Endothelial cell of umbilical vein (primary cell): ENCODE measurements around the gene ANXA2. TPM values are rescaled to one million over a fixed set of nuclear protein-coding genes. Genes with fewer than 3 reads are reported as not detected.

ENCODE experiments used
- BruUV-seq: library from RNA; stranded (reverse); fragments of 400-500 nt; replicated peaks from 2 replicates; lab custom pipeline; 2021; lab: Mats Ljungman, UMichigan
- CTCF ChIA-PET: fragments of 300-600, 350-600 bp; sonication (Branson Sonifier 250); formaldehyde crosslinking; loops from one replicate; lab custom pipeline; 2021; ENCODE audit warnings: antibody characterized with exemption, inconsistent platforms; lab: Charles Lee
- POLR2A ChIA-PET: fragments of 300-600, 350-600 bp; sonication (Branson Sonifier 250); formaldehyde crosslinking; loops from one replicate; lab custom pipeline; 2021; ENCODE audit warnings: antibody characterized with exemption, inconsistent platforms; lab: Charles Lee
- DNase-seq: peaks from one replicate; pipeline ENCODE4 v3.0.0-alpha.2; 2011; ENCODE audit warnings: low read depth, low spot score
- FAIRE-seq: peaks from 2 replicates; lab custom pipeline; 2011; peaks lifted over from hg19 to GRCh38; lab: Jason Lieb, UNC
- H2AFZ ChIP-seq: 2 replicates; pipeline ENCODE4 v1.6.0; 2012; ENCODE audit warnings: low read depth, low read length, control low read depth, inconsistent platforms
- H3K27ac ChIP-seq: 2 replicates; pipeline ENCODE4 v1.5.1; 2011; ENCODE audit warnings: low read depth, mild to moderate bottlenecking, control low read depth, low read length, moderate library complexity; ENCODE audit not compliant: insufficient read depth
- H3K27me3 ChIP-seq, 2 experiments: 2 replicates each; pipeline versions ENCODE4 v1.6.0 to v1.6.1; 2011; ENCODE audit warnings: low read length in 2 of 2, mixed read lengths in 1 of 2; ENCODE audit not compliant: control insufficient read depth in 2 of 2, insufficient read depth in 2 of 2
- H3K36me3 ChIP-seq, 2 experiments: 2 replicates in 1 of 2; 3 replicates in 1 of 2; pipeline ENCODE4 v1.5.1; 2011; ENCODE audit warnings: low read length in 2 of 2, mild to moderate bottlenecking in 1 of 2, moderate library complexity in 1 of 2; ENCODE audit not compliant: control insufficient read depth in 2 of 2, insufficient read depth in 2 of 2; ENCODE audit errors: extremely low read depth in 1 of 2
- H3K4me1 ChIP-seq: 3 replicates; pipeline ENCODE4 v1.5.1; 2011; ENCODE audit warnings: mild to moderate bottlenecking, low read length; ENCODE audit not compliant: control insufficient read depth, insufficient read depth; ENCODE audit errors: extremely low read depth
- H3K4me2 ChIP-seq: 2 replicates; pipeline ENCODE4 v1.6.1; 2011; ENCODE audit warnings: low read length, control low read depth, mixed read lengths; ENCODE audit not compliant: insufficient read depth
- H3K4me3 ChIP-seq, 3 experiments: fragments of 200-600 bp in 1 of 3; sonication (generic), shearing (Covaris generic) in 1 of 3; replicated peaks in 1 of 3; 2 replicates each; pipeline ENCODE4 v1.5.1; 2011 to 2016; ENCODE audit warnings: control low read depth in 3 of 3, low read length in 3 of 3, mild to moderate bottlenecking in 2 of 3, inconsistent platforms in 1 of 3, low read depth in 1 of 3, moderate library complexity in 1 of 3; ENCODE audit not compliant: insufficient read depth in 1 of 3
- H3K79me2 ChIP-seq: 2 replicates; pipeline ENCODE4 v1.6.0; 2012; ENCODE audit warnings: low read length, inconsistent platforms; ENCODE audit not compliant: control insufficient read depth, insufficient read depth
- H3K9ac ChIP-seq: replicated peaks from 2 replicates; pipeline ENCODE3; 2011; ENCODE audit warnings: low read length, control low read depth; ENCODE audit not compliant: insufficient read depth; ENCODE audit errors: extremely low read depth
- H3K9me1 ChIP-seq: replicated peaks from 3 replicates; pipeline ENCODE4 v1.6.0; 2011; ENCODE audit warnings: mild to moderate bottlenecking, low read length; ENCODE audit not compliant: control insufficient read depth, insufficient read depth; ENCODE audit errors: extremely low read depth
- H3K9me3 ChIP-seq: replicated peaks from 2 replicates; pipeline ENCODE4 v1.5.1; 2012; ENCODE audit warnings: low read length, inconsistent platforms; ENCODE audit not compliant: control insufficient read depth, insufficient read depth
- H4K20me1 ChIP-seq: replicated peaks from 2 replicates; pipeline ENCODE3; 2011; ENCODE audit warnings: mild to moderate bottlenecking, low read length; ENCODE audit not compliant: control insufficient read depth, insufficient read depth; ENCODE audit errors: extremely low read depth
- FOS ChIP-seq: IDR thresholded peaks from 2 replicates; pipeline ENCODE4 v1.6.1; 2011; ENCODE audit warnings: mild to moderate bottlenecking, low read length, moderate library complexity, borderline replicate concordance; ENCODE audit not compliant: insufficient read depth
- GATA2 ChIP-seq: IDR thresholded peaks from 2 replicates; pipeline ENCODE4 v1.7.0; 2011; ENCODE audit warnings: low read depth, mild to moderate bottlenecking, moderate library complexity, mixed read lengths, low read length; ENCODE audit not compliant: insufficient read length, insufficient read depth
- JUN ChIP-seq: IDR thresholded peaks from 2 replicates; pipeline ENCODE4 v1.6.1; 2011; ENCODE audit warnings: borderline replicate concordance, low read depth; ENCODE audit not compliant: insufficient read length, insufficient read depth
- MAX ChIP-seq: IDR thresholded peaks from 2 replicates; pipeline ENCODE4 v1.6.1; 2011; ENCODE audit not compliant: insufficient read depth, insufficient read length
- MYC ChIP-seq: IDR thresholded peaks from one replicate; pipeline ENCODE4 v1.6.1; 2011; ENCODE audit warnings: mild to moderate bottlenecking, low read depth, low read length
- POLR2AphosphoS5 ChIP-seq: IDR thresholded peaks from 2 replicates; pipeline ENCODE4 v1.6.1; 2012; ENCODE audit warnings: low read depth, mild to moderate bottlenecking, control low read depth, low read length, moderate library complexity; ENCODE audit not compliant: insufficient read depth
- dilution Hi-C: fragments of 300-500 bp; cut with MboI; formaldehyde crosslinking; loops from one replicate; pipeline ENCODE4 v1.15.0; 2019; ENCODE audit warnings: low sequenced_read_pairs; ENCODE audit not compliant: extremely low pct_ligation_motif_present
- intact Hi-C: fragments of 100-400 bp; cut with micrococcal nuclease; formaldehyde crosslinking; loops from one replicate; pipeline ENCODE4 v1.10.0; 2022
- polyA plus RNA-seq, 4 experiments: library from polyadenylated mRNA; depleted of rRNA in 3 of 4; stranded (reverse) in 3 of 4; unstranded in 1 of 4; fragments of >200 nt; gene quantifications; 2 replicates each; pipeline versions ENCODE4 v1.2.1 to v1.2.3, GENCODE V29; 2011 to 2012; ENCODE audit warnings: missing spikeins in 1 of 4
- total RNA-seq: library from RNA; stranded (reverse); gene quantifications from 2 replicates; pipeline ENCODE4 v1.2.3, GENCODE V29; 2021
- TF ChIP-seq, protein P1 (sequence below), 2 donors: IDR thresholded peaks; 1 replicate in 1 of 2; 2 replicates in 1 of 2; pipeline ENCODE4 v1.5.1; 2011; ENCODE audit warnings: low read length in 2 of 2, mild to moderate bottlenecking in 2 of 2, moderate library complexity in 2 of 2, control low read depth in 1 of 2, inconsistent platforms in 1 of 2, low read depth in 1 of 2; ENCODE audit not compliant: insufficient read depth in 1 of 2; ENCODE audit errors: extremely low read depth in 1 of 2

Gene ANXA2
- total and polyA plus RNA-seq, 2 donors (not counting 3 experiments of a cell fraction or from before 2014, with no cell fraction given) = 2,725 to 3,299 TPM

DNA sequence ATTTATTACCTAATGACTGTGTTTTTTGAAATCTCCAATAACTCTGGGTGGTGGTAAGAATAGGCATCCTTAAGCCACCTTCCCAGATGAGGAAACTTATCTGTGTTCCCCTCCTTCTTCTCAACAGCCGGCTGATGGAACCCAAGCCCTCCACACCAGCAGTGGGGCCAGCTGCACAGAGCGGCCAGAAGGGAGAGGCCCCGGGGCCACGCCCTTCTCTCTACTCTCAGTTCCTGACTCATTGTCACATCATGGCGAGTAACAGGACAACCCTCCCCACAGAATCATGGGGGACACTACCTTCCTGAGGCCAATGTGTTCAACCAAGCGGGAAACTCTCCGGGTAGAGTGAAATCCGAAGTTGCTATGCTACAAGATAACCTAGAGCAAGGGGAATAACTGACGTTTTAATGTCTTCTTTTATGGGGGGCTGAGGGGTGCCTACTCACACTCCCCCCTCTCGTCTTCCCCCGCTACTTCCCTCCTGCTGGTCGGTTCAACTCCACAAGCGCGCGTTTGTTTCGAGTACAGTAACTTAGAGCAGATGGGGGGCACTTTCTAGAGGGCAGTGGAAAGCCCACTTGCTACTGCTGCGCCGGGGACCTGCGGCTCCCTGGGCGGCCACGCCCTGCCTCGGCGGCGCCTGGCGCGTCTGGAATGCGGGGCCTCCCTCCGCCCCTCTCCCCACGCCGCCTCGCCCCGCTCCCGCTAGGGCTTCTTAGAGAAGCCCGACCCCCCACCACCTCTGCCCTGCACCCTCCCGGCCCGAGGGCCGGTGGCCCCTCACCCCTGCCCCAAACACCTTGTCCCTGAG lies 621 bp downstream of the ANXA2 start:
- Histone ChIP-seq H3K9me3 (no peaks in the 10 kb centered on the region), H3K36me3 (peaks cover 5 to 6% of the 10 kb centered on the region in 2 experiments), H3K9me1 (no peaks in the 10 kb centered on the region), H3K4me2 (peak overlapping the region; percentile 96), H3K79me2 (peaks cover 56% of the 10 kb centered on the region), H2AFZ (no peak overlapping the region), H3K4me3 (peak overlapping the region; percentile 82 to 99 (median 96)), H3K27me3 (no peaks in the 10 kb centered on the region), H4K20me1 (no peaks in the 10 kb centered on the region), H3K27ac (peak overlapping the region; percentile 97), H3K4me1 (peaks cover 62% of the 10 kb centered on the region), H3K9ac (peak overlapping the region; percentile 100)
- peak; percentile 69 for TF ChIP-seq POLR2AphosphoS5
- TF ChIP-seq MAX = no peak
- TF ChIP-seq FOS = peak; percentile 48
- CTCF ChIA-PET = interaction anchor here (1.5 kb wide), 1 partner anchor 9 kb away, joined by 8 read pairs; no protein-coding TSS in a partner anchor
- POLR2A ChIA-PET = interaction anchor here (1.0 to 1.8 kb wide), 4 partner anchors 11 to 47 kb away, joined by 4 to 5 read pairs (median 5); no protein-coding TSS in a partner anchor
- DNase-seq = no peak
- intact Hi-C loops (loop anchor here (1.0 to 5.0 kb wide), 3 partner anchors 23 to 710 kb away; partner anchors contain the start of gene BNIP2), dilution Hi-C loops (no loop called here)
- TSS peak; percentile 14 for BruUV-seq
- FAIRE-seq = no peak

- TF ChIP-seq, protein P1, sequence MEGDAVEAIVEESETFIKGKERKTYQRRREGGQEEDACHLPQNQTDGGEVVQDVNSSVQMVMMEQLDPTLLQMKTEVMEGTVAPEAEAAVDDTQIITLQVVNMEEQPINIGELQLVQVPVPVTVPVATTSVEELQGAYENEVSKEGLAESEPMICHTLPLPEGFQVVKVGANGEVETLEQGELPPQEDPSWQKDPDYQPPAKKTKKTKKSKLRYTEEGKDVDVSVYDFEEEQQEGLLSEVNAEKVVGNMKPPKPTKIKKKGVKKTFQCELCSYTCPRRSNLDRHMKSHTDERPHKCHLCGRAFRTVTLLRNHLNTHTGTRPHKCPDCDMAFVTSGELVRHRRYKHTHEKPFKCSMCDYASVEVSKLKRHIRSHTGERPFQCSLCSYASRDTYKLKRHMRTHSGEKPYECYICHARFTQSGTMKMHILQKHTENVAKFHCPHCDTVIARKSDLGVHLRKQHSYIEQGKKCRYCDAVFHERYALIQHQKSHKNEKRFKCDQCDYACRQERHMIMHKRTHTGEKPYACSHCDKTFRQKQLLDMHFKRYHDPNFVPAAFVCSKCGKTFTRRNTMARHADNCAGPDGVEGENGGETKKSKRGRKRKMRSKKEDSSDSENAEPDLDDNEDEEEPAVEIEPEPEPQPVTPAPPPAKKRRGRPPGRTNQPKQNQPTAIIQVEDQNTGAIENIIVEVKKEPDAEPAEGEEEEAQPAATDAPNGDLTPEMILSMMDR (IDR thresholded peaks at IDR 0.05; ENCODE audit: extremely low read depth in 1 of 2, insufficient read depth in 1 of 2, low read depth in 1 of 2, low read length in 2 of 2) = no peak
- TF ChIP-seq JUN = no peak
- no peak for TF ChIP-seq FOS
- TF ChIP-seq MYC = no peak
- peak; percentile 40 for TF ChIP-seq POLR2AphosphoS5
- no peak for TF ChIP-seq GATA2
- H3K36me3 ChIP-seq = peaks cover 5 to 6% of the 10 kb centered on the region in 2 experiments
- peaks cover 3% of the 10 kb centered on the region for H4K20me1 ChIP-seq
- no peak overlapping the region for H2AFZ ChIP-seq
- peak overlapping the region; percentile 97 for H3K27ac ChIP-seq
- H3K79me2 ChIP-seq = peaks cover 62% of the 10 kb centered on the region
- intact Hi-C loops (loop anchor here (5.0 kb wide), 2 partner anchors 34 to 709 kb away; partner anchors contain the start of gene BNIP2), dilution Hi-C loops (no loop called here)
- DNase-seq (no peak), FAIRE-seq (no peak)
- peak overlapping the region; percentile 100 for H3K9ac ChIP-seq
- peak overlapping the region; percentile 96 for H3K4me2 ChIP-seq
- POLR2A ChIA-PET = interaction anchor here (1.0 to 4.7 kb wide), 2 partner anchors 22 to 26 kb away, joined by 4 to 27 read pairs; no protein-coding TSS in a partner anchor
- BruUV-seq = no TSS peak
- no peaks in the 10 kb centered on the region for H3K9me3 ChIP-seq
- H3K4me1 ChIP-seq = peaks cover 68% of the 10 kb centered on the region
- H3K4me3 ChIP-seq = peak overlapping the region; percentile 82 to 99 (median 96)
- CTCF ChIA-PET = interaction anchor here (1.5 to 2.7 kb wide), 3 partner anchors 22 to 55 kb away, joined by 3 to 16 read pairs (median 5); no protein-coding TSS in a partner anchor
- H3K9me1 ChIP-seq = no peaks in the 10 kb centered on the region
- no peaks in the 10 kb centered on the region for H3K27me3 ChIP-seq
Observed at GRCh38 chr15:60396560-60396957, 1.2 kb downstream of the ANXA2 start.
